PFSK-1 (cell line): ENCODE data around the gene SYNE1.

Experiments used
- FOXP2 ChIP-seq: optimal IDR thresholded peaks from 2 replicates; pipeline ENCODE3; 2011; ENCODE audit warnings: borderline replicate concordance, control low read depth, inconsistent platforms; ENCODE audit not compliant: insufficient read depth; ENCODE audit errors: extremely low read length, extremely low read depth
- POLR2AphosphoS5 ChIP-seq: IDR thresholded peaks from 2 replicates; pipeline ENCODE4 v1.6.1; 2012; ENCODE audit warnings: low read depth, mild to moderate bottlenecking, control low read depth, low read length, moderate library complexity
- REST ChIP-seq, 2 experiments: IDR thresholded peaks; 2 replicates each; pipeline versions ENCODE4 v1.6.1 to v1.8.0; 2011 to 2012; ENCODE audit warnings: low read depth in 2 of 2, low read length in 2 of 2, control low read depth in 1 of 2, inconsistent platforms in 1 of 2, mild to moderate bottlenecking in 1 of 2, moderate library complexity in 1 of 2; ENCODE audit not compliant: insufficient read depth in 1 of 2
- SIN3A ChIP-seq: IDR thresholded peaks from 2 replicates; pipeline ENCODE4 v1.6.1; 2012; ENCODE audit warnings: mild to moderate bottlenecking, low read length, moderate library complexity, borderline replicate concordance; ENCODE audit not compliant: insufficient read depth
- TAF1 ChIP-seq: IDR thresholded peaks from 2 replicates; pipeline ENCODE4 v1.6.1; 2012; ENCODE audit warnings: low read length, control low read depth, borderline replicate concordance; ENCODE audit not compliant: insufficient read depth

Gene SYNE1

GRCh38 chr6:152404936-152405595 is 232.1 kb downstream of the SYNE1 start:
- TF ChIP-seq FOXP2 (no peak), SIN3A (no peak), REST (IDR thresholded peaks at IDR 0.05; ENCODE audit: insufficient read depth in 1 of 2, low read depth in 2 of 2, low read length in 2 of 2) (no peak), TAF1 (no peak), POLR2AphosphoS5 (no peak)

- TF ChIP-seq FOXP2 (no peak), POLR2AphosphoS5 (no peak), REST (IDR thresholded peaks at IDR 0.05; ENCODE audit: insufficient read depth in 1 of 2, low read depth in 2 of 2, low read length in 2 of 2) (no peak), SIN3A (no peak), TAF1 (no peak)
Observed at GRCh38 chr6:152404086-152404857, 232.9 kb downstream of the SYNE1 start.

- TF ChIP-seq FOXP2: no peak
- TF ChIP-seq SIN3A: no peak
- TF ChIP-seq POLR2AphosphoS5: no peak
- TF ChIP-seq TAF1: no peak
- no peak for TF ChIP-seq REST (IDR thresholded peaks at IDR 0.05; ENCODE audit: insufficient read depth in 1 of 2, low read depth in 2 of 2, low read length in 2 of 2)
Observed at GRCh38 chr6:152402791-152403190, 234.4 kb downstream of the SYNE1 start.

- no peak for TF ChIP-seq FOXP2
- no peak for TF ChIP-seq POLR2AphosphoS5
- no peak for TF ChIP-seq REST (IDR thresholded peaks at IDR 0.05; ENCODE audit: insufficient read depth in 1 of 2, low read depth in 2 of 2, low read length in 2 of 2)
- no peak for TF ChIP-seq TAF1
- no peak for TF ChIP-seq SIN3A
Observed at GRCh38 chr6:152401978-152402377, 235.2 kb downstream of the SYNE1 start.
